ENCODE results near the gene CLECL1.

Gene CLECL1

DNA sequence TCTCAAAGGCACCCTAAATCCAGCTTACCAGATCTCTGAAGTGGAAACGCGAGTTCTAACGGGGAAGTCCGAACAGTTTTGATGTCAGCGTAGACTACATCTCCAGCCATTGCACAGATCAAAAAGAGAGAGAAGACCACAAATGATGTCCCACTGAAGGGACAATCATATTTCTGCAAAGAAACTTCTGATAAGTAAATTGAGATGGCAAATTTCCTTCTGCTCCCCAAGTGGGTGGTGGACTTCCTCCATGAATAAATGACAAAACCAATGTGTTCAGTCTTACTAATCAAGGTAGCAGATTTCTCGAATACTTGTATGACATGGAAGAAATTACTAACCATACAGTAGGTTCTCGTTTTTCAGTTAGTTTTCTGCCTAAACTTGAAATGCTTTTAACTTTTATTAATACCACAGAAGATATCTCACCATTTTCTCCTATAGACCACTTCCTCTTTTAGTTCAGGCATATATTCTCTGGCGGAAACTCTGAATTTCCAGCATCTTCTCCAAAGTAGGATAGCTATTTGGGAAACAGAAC lies at the start of gene CLECL1:
CLECL1 (minus strand) TSS at position 177 of the 541 bp plus-strand sequence.
- DNase-seq, result no peak

DNA sequence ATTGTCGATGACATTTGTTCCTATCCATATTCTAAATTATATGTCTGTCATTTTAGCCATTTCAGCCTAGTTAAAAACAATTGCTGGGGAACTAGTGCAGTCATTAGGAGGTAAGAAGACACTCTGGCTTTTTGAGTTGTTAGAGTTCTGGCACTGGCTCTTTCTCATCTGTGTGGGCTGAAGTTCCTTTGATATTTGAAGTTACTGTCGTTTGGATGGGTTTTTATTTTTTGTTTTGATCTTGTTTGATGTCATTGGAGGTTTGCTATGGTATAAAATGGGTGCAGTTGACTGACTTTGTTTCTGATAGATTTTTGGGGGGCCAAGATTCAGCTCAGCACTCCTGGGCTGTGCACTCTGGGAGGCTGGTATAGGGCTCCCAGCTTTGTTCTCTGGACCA lies 48.5 kb upstream of the CLECL1 start:
- DNase-seq, result no peak

DNA sequence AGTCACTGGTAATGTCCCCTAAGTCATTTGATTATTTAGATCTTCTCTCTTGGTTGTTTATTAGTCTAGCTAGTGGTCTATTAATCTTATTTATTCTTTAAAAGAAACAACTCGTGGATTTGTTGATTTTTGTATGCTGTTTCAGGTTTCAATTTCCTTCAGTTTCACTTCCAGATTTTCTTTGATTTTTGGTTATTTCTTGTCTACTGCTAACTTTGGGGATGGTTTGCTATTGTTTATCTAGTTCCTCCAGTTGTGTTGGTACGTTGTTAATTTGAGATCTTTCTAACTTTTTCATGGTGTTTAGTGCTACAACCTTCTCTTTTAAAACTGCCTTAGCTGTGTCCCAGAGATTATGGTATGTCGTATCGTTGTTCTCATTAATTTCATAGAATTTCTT lies 46.3 kb upstream of the CLECL1 start:
- no peak for DNase-seq

DNA sequence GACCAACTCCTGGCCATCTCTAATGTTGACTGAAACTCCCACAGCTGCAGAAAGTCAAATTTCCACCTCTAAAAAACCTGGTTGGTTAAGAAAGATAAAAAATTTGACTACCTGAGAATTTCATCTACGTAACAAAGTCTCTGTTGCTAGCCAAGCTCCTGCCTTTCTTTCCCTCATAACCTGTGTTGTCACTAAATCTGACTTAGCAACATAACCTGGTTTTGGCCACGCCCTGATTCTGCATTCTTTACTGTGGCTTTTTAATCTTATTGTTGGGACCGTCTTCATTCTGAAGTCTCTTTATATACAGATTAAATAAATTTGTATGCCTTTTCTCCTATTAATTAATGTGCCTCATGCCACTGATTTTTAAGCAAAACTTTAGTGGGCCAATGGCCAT lies 43.9 kb upstream of the CLECL1 start:
- DNase-seq, result no peak

DNA sequence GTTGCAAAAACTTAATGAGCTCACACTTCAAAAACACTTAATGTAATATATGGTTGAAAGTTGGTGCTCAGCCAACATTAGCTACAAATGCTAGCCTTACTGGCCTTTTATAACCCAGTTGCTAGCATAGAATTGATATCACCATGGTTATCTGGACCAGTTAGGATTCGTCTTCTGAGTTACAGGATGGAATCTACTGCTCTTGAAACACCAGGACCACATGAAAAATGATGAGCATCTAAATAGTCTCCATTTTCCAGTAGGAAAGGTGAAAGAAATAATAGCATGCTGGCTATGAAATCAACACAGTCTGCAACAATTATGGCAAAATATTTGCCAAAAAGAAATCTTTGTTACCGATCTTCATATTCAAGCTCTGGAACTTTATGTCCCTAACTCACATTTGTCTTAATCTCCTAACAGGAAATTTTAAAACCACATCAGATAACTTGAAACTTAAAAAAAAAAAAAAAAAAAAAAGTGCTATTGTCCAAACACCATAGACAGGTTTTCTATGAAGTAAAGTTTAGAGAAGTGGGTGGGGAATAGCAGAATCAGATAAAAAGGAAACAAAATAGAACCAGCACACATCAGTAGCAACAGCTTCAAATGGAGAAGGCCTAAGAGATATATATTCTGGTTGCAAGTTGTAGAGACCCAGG lies 40.5 kb upstream of the CLECL1 start:
- DNase-seq, result no peak

DNA sequence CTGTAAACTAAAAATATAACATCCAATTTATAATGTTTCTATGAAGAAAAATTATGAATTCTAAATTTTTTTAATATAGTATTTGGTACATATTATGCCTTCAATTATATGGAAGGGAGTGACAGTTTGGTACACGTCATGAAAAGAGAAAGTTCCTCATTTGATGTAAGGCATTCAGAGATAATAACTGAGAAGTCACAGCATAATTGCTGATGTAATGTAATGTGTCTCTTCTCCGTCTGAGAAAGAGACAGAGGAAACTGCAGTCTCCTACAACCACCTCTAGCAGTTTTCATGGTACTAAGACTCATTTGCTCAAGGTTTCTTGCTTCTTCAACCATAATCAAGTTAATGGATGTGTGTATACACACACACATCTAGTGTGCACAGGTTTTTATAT lies 30.1 kb upstream of the CLECL1 start:
- no peak for DNase-seq

DNA sequence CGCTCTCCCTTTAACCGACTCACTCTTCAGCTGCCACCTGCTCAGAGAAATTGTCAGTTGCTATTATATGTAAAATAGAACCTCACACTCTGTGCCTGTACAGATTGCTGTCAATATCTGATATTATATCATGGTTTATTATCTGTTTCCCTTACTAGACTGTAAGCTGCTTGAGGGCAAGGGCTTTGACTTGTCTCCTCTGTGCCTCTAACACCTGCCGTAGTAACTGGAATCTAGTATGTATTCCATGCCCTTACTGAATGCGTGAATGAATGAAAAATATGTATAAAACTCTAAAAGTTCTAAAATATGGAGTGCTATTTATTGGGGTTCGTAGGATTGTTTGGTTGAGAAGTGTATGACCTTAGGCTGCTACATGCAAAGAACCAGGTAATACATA lies 29.5 kb upstream of the CLECL1 start:
- DNase-seq, result no peak

DNA sequence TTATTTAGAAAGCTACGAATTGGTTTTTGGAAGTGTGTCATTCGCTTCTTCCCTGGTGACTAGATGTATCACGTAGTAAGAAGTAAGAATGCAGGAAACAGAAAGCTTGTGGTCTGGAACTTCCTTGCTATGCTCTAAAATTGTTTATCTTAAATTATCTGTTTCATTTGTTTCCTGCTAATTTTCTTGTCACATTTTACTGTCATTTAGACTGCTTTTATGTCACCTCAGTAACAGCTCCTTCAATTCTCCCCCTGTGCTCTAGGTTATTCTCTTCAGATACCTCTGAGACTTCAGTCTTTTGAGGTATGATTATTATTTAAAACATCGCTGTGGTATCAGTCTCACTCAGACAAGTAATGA lies 28.5 kb upstream of the CLECL1 start:
- DNase-seq, result no peak

DNA sequence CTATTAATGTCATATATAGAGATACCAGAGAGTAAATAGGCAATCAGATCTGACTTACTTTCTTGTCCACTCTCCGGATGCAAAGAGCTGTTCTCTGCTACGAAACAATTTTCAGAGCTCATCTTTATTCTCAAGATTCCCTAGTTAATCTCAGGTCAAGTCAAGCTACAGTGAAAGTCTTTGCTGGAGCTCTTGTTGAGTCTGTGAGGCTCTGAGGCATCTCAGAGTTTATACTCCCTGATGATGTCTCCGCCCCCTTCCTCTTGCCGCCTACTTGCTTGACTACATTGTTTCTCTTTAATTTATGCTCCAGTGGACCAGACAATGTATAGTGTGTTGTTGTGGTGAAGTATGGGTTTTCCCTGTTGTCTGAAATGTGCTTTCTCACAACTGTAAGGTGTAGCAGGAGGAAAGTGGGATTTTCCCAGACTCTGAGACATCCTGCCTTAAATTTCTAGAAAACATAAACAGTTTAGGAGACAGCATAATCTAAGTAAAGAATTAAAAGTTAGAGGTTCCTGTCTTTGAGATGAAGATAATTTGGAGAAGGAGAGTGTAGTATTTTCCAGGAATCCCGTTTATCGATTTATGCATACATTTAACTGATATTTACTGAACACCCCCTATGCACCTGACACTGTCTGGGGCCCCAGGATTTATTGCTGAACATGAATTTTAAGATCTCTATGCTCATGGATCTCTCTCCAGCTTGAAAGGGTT lies 28.0 kb upstream of the CLECL1 start, which contains the start of gene CD69:
CD69 (minus strand) TSS at position 203 of the 720 bp plus-strand sequence; CDS start at position 122, 81 bp downstream.
- no peak for DNase-seq

DNA sequence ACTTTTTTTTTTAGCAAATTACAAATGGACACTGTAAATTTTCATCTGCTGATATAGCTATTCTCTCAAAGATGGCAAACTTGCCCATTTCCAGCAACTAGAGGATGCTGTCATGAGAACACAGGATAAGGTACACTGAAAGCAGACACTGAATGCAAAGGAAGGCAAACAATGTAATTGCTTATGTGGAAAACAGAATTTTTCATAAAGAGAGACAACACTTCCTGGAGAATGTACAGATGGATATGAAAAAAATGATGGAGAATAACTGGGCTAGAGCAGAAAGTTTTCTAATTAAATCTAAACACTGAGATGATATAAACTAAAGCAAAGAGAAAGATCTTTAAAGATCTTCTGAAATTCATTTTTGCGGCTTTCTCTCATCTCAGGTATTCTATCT lies 27.2 kb upstream of the CLECL1 start:
- no peak for DNase-seq

DNA sequence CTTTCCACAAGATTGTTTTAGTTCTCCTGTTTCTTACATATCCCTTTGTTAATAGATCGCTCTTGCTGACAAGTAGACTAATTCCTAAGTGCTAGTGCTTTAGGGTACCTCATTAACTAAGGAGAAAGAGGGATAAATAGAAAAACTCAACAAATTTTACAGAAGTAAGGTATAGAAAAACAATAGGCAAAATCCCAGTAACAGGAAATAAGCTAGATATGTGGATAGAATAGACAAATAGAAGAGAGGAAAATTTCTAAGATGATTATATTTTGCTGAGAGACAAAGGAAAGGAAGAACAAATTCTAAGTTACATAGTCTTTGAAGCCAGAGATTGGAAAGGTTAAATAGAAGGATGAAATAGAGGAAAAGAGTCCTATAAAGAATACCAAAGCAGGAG lies 26.8 kb upstream of the CLECL1 start:
- DNase-seq, result no peak

DNA sequence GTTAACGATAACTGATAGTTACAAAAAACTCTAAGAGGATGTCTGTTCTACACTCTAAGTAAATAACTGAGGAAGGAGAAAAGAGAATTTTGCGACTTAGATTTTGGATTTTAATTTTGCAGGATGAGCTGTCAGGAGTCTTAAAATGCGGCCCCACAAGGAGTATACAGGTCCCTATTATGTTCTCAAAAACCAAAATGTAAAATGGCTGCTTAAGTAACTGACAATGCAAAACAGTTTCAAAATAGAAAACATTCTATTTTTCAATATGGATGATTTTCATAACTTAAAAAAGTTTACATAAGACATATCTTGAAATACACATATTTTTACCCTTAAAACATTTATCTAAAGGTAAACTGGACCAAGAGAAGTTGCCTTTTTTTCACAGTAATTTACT lies 25.2 kb upstream of the CLECL1 start:
- DNase-seq, result no peak

DNA sequence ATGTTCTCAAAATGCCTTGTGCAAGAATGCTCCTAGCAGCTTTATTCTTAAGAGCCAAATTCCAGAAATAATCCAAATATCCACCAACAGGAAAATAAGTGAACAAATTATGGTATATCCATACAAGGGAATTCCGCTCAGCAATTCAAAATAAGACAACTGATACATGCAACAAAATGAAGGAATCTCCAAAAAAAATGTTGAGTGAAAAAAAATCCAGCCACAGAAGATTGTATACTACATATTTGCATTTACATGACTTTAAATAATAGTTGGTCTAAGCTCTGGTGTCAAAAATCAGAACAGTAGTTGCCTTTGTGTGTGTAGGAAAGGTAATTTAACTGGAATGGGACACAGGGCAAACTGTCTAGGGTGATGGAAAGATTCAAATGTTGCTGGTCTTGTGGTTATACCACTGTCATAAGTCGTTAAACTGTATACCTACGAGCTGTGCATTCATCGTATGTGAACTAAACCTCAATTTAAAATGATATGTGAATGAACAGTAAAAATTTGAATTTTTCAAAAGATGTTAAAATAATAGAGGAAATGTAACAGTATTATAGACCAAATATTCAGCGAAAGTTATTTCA lies 24.6 kb upstream of the CLECL1 start:
- no peak for DNase-seq

DNA sequence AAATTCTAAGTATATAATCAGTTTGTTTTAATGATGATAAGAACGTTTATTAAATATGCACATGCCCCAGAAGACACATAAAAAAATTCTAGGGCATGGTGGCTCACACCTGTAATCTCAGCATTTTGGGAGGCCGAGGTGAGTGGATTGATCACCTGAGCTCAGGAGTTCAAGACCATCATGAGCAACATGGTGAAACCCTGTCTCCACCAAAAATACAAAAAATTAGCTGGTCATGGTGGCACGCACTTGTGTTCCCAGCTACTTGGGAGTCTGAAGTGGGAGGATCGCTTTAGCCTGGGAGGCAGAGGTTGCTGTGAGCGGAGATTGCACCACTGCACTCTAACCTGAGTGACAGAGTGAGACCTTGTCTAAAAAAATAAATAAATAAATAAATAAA lies 23.8 kb upstream of the CLECL1 start:
- DNase-seq, result no peak

DNA sequence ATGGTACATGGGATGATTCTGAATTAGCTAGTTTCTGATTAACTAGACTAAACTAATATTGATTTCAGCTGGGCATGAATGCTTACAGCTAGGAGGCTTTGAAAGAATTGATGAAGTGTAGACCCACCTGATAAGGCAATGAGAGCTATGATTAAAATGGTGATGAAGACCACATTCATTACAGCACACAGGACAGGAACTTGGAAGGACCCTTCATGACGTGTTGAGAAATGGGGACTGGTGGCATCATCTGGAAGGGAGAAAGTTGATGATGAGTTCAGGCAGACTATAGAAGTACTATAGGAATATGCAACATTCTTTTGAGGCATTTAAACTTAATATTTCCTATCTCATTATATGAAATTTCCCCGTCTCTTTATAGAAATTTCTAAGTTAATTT lies 23.3 kb upstream of the CLECL1 start:
- DNase-seq, result no peak

DNA sequence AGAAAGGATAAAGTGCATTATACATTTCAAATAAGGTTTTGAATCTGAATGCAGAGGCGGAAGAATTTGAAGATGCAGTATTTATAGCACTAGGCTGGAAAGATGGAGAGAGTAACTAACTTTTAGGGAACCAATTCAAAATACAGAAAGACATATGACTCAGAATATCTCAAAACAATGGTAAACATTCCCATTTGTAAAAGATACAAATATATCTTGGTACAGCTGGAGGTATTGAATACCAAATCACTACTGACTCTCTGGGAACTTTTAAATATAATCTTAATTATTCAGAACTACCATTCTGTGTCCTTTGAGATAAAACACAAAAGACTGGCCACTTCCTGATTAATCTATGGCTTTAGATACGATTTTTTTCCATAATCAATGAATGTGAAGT lies 22.7 kb upstream of the CLECL1 start:
- DNase-seq, result no peak

DNA sequence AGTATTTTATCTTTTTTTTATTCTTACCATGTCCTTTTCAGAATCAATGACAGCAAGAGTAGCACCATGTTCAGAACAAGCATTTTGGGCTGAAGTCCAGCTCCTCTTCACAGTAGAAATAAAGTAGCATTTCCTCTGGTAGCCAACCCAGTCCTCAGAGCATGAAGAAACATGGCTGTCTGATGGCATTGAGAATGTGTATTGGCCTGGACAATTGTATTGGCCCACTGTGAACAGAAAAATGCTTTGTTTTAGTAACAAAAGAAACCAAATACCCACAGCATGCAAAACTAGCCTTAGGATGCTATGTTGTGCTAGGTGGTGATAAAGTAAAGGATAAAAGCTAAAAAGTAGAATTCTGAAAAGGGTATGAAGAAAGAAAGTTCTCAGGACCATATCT lies 22.1 kb upstream of the CLECL1 start:
- no peak for DNase-seq

DNA sequence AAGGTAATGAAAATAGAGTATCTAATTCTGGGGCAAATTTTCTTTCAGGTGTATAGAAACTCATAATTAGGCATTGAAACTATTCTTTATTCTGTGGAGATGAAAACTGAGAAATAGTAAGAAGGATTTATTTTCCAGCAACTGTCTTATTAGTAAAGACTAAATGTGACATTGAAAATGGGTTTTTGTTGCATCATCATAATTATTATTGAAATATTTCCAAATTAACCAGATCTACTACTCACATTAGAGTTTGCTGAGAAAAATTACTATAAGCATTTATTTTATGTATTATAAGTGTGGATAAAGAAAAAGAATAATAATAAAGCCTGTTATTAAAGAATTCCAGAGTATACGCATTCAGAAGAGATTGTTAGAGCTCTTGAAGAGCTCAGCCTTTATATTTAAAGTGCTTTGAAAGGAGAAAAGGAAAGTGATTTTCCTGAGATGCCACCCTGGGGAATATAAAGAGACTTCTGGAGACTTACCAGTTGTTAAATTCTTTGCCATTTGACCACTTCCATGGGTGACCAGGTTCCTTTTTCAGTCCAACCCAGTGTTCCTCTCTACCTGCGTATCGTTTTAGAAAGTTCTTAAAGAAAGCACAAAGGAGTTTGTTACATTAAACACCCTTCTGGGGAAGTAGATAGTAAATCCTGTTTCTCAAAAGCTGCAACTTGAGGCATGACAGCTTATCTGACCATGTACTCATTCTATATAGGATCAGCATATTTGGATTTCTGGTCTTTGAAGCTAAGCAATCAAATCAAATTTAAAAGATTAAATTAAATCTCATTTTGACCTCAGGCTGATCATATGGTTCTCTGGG lies 21.4 kb upstream of the CLECL1 start:
- DNase-seq, result no peak

DNA sequence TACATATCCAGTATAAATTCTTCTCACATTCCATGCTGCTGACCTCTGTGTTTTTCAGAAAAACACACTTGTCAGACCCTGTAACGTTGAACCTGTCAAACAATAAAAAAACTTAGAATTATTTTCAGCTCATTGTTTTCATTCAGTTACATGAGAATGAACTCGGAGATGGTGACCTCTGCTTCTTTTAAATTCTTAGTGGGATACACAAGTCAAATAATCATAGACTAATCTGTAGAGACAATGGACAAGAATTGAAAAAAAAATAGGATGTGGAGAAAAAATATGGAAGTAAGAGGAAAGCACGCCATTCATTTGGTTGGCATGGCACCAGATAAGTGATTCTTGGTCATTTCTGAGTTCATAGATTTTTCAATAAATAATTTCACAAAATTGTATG lies 20.6 kb upstream of the CLECL1 start:
- no peak for DNase-seq

DNA sequence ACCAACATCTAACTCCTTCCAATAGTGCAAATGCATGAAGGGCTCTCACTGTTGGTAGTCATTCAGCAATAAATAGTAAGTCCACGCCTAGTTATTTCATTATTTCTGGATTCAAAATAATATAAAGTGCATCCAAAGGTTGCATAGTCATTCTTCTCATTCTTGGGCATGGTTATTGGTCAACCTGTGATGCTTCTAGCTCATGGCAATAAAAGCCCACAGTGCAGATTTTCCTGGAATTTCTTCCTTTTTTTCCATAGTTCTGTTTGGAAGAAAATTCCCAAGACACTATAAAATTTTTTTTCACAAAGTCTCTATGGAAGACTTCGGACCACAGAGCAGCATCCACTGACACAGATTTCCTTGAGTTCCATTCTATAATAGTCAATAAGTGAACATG lies 20.2 kb upstream of the CLECL1 start:
- no peak for DNase-seq

DNA sequence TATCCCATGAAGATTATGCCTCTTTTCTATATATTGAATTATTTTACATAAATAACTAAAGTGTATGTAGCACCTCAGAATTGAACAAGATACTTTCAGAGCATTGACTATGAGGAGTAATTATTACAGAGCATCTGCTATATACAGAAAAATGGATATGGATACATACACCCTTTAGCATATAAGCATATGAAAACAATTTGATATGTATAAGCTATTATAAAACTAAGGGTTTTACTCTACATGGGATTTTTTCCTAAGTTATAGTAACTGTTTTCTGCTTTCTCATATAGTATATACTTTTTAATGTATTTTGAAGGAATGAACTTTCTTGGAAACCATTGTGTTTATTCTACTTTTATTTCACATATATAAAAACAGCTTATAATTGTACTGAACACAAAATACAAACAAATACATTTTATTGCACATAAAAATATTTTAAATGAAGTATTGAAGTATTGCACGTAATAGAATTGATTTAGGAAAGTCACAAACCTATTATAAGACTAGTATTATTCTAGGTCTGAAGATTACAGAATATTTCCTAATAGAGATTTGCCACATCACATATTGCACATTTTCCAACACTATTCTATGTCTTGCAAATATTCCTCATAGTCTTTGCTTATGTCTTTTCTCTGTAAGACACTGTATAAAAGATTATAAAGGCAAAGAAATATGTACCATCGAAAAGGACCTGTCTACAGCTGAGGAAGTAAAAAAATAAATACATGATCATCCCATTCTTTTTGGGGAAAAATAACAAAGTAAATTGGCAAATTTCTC lies 19.4 kb upstream of the CLECL1 start:
- no peak for DNase-seq
